Measurements from ENCODE around the gene KCNMA1. TPM values are rescaled to one million over a fixed set of nuclear protein-coding genes. Genes with fewer than 3 reads are reported as not detected.

The KCNMA1 gene
- total RNA-seq, 1 experiment from 2014 or later = 0.49 TPM

DNA sequence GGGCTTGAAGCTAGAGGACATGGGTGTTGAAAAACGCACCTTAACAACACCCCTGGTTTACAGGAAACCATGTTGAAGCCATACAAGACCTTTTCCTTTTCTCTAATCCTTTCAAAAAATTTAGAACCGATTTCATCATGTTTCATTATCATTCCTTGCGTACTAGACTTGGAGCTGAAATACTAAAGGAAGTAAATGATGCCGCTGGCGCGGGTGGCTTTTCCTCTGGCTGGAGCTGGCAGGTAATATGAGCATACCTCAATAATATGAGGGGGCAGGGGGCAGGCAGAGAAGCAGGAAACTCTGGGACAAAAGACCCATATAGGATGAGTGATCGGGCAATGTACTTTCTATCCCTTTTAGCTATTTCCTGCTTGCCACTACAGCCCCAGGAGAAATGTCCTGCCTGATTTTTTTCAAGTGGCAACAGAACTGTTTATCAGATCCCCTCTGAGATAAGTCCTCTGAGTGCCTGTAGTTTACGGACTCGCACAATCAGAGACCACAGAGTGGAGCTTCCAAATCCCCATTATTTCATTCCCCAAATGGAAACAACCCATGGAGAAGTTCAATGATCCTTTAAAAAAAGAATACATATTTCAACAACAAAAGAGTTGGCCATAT, 450.1 kb downstream of the KCNMA1 start:
- Histone ChIP-seq H3K27me3 (ENCODE audit: insufficient read depth, low read length) (peaks cover 54% of the 10 kb centered on the region), H3K4me1 (ENCODE audit: control insufficient read depth in 1 of 2, insufficient read depth in 2 of 2, low read length in 2 of 2) (no peaks in the 10 kb centered on the region), H3K4me3 (replicated peaks in 1 of 2; ENCODE audit: low read depth in 1 of 2, low read length in 2 of 2) (no peak overlapping the region), H3K36me3 (ENCODE audit: control insufficient read depth in 1 of 2, insufficient read depth in 2 of 2, low read length in 2 of 2) (no peaks in the 10 kb centered on the region), H3K9me3 (ENCODE audit: control insufficient read depth in 1 of 2, insufficient read depth in 1 of 2, low read depth in 1 of 2, low read length in 2 of 2) (no peaks in the 10 kb centered on the region), H3K27ac (ENCODE audit: low read depth, low read length) (no peak overlapping the region), H3K9me2 (ENCODE audit: insufficient read depth) (no peaks in the 10 kb centered on the region), H2AFZ (ENCODE audit: low read depth, low read length, poor library complexity, severe bottlenecking) (no peak overlapping the region), H3K9ac (ENCODE audit: low read length) (no peak overlapping the region), H3K4me2 (ENCODE audit: low read length) (no peak overlapping the region), H4K20me1 (ENCODE audit: insufficient read depth) (no peaks in the 10 kb centered on the region), H3K79me2 (ENCODE audit: insufficient read depth, low read length) (no peaks in the 10 kb centered on the region)
- POLR2A ChIA-PET = no interaction called here
- RAD21 ChIA-PET (ENCODE audit: low non-redundant PET in 1 of 2, low total read pairs in 2 of 2, uncharacterized antibody in 2 of 2, unreplicated experiment in 2 of 2) = no interaction called here
- CTCF ChIA-PET = interaction anchor here (1.2 to 1.4 kb wide), 2 partner anchors 13 to 29 kb away, joined by 3 read pairs; no protein-coding TSS in a partner anchor
- TF ChIP-seq, protein P1, sequence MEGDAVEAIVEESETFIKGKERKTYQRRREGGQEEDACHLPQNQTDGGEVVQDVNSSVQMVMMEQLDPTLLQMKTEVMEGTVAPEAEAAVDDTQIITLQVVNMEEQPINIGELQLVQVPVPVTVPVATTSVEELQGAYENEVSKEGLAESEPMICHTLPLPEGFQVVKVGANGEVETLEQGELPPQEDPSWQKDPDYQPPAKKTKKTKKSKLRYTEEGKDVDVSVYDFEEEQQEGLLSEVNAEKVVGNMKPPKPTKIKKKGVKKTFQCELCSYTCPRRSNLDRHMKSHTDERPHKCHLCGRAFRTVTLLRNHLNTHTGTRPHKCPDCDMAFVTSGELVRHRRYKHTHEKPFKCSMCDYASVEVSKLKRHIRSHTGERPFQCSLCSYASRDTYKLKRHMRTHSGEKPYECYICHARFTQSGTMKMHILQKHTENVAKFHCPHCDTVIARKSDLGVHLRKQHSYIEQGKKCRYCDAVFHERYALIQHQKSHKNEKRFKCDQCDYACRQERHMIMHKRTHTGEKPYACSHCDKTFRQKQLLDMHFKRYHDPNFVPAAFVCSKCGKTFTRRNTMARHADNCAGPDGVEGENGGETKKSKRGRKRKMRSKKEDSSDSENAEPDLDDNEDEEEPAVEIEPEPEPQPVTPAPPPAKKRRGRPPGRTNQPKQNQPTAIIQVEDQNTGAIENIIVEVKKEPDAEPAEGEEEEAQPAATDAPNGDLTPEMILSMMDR (IDR thresholded peaks at IDR 0.05 in 2 of 3, conservative IDR thresholded peaks at IDR 0.05 in 1 of 3; ENCODE audit: borderline replicate concordance in 1 of 3, insufficient read depth in 1 of 3, low read depth in 2 of 3, low read length in 2 of 3) = no peak
- TF ChIP-seq YY1 (IDR thresholded peaks at IDR 0.05; ENCODE audit: extremely low read depth, insufficient replicate concordance, low read depth, low read length) = no peak
- no peak for TF ChIP-seq ZFX (IDR thresholded peaks at IDR 0.05)
- TF ChIP-seq ELF1 (IDR thresholded peaks at IDR 0.05; ENCODE audit: borderline replicate concordance, low read depth) = no peak
- no peak for TF ChIP-seq CBX3 (IDR thresholded peaks at IDR 0.05; ENCODE audit: low read depth)
- no peak for TF ChIP-seq FOSL1 (IDR thresholded peaks at IDR 0.05; ENCODE audit: low read depth)
- TF ChIP-seq, protein P2, sequence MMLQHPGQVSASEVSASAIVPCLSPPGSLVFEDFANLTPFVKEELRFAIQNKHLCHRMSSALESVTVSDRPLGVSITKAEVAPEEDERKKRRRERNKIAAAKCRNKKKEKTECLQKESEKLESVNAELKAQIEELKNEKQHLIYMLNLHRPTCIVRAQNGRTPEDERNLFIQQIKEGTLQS (IDR thresholded peaks at IDR 0.05) = no peak
- BruUV-seq (replicated peaks) = no TSS peak
- ATAC-seq = no peak
- DNase-seq (ENCODE audit: low read depth, low spot score) = no peak
- intact Hi-C loops (cut with micrococcal nuclease) = no loop called here

DNA sequence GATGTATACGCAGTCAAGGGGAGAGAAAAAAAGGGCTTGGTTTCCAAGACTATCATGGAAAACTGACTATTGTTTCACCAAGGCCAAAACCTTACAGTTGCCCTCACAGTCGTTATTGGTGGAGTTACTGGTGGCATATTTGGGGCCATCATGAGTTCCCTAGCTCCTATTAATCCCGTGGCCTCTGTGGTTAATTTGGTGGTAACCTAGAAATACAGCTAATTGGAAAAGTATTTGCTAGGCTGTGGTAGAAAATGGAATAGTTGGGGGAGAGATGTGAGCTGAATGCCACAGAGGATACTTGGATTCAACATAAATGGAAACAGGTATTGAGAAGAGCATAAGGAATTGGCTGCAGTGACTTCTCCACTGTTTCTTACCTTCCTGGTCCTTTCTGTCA, 450.7 kb downstream of the KCNMA1 start:
- DNase-seq (ENCODE audit: low read depth, low spot score) = no peak
- intact Hi-C loops (cut with micrococcal nuclease) = no loop called here
- Histone ChIP-seq H3K27me3 (ENCODE audit: insufficient read depth, low read length) (peaks cover 48% of the 10 kb centered on the region), H3K36me3 (ENCODE audit: control insufficient read depth in 1 of 2, insufficient read depth in 2 of 2, low read length in 2 of 2) (no peaks in the 10 kb centered on the region), H3K4me3 (replicated peaks in 1 of 2; ENCODE audit: low read depth in 1 of 2, low read length in 2 of 2) (no peak overlapping the region), H2AFZ (ENCODE audit: low read depth, low read length, poor library complexity, severe bottlenecking) (no peak overlapping the region), H3K27ac (ENCODE audit: low read depth, low read length) (no peak overlapping the region), H3K4me1 (ENCODE audit: control insufficient read depth in 1 of 2, insufficient read depth in 2 of 2, low read length in 2 of 2) (no peaks in the 10 kb centered on the region), H4K20me1 (ENCODE audit: insufficient read depth) (no peaks in the 10 kb centered on the region), H3K9me2 (ENCODE audit: insufficient read depth) (no peaks in the 10 kb centered on the region), H3K79me2 (ENCODE audit: insufficient read depth, low read length) (no peaks in the 10 kb centered on the region), H3K9ac (ENCODE audit: low read length) (no peak overlapping the region), H3K9me3 (ENCODE audit: control insufficient read depth in 1 of 2, insufficient read depth in 1 of 2, low read depth in 1 of 2, low read length in 2 of 2) (no peaks in the 10 kb centered on the region), H3K4me2 (ENCODE audit: low read length) (no peak overlapping the region)
- no TSS peak for BruUV-seq (replicated peaks)
- TF ChIP-seq ZNF274 (IDR thresholded peaks at IDR 0.05; ENCODE audit: low read depth, low read length) = no peak
- no peak for TF ChIP-seq EZH2 (IDR thresholded peaks at IDR 0.05)
- TF ChIP-seq JUND (IDR thresholded peaks at IDR 0.05) = no peak
- TF ChIP-seq SP1 (IDR thresholded peaks at IDR 0.05; ENCODE audit: low read depth) = no peak
- TF ChIP-seq, protein P3, sequence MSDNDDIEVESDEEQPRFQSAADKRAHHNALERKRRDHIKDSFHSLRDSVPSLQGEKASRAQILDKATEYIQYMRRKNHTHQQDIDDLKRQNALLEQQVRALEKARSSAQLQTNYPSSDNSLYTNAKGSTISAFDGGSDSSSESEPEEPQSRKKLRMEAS (IDR thresholded peaks at IDR 0.05) = no peak
- no peak for TF ChIP-seq YY1 (IDR thresholded peaks at IDR 0.05; ENCODE audit: extremely low read depth, insufficient replicate concordance, low read depth, low read length)
- TF ChIP-seq CBX3 (IDR thresholded peaks at IDR 0.05; ENCODE audit: low read depth) = no peak
- TF ChIP-seq FOSL1 (IDR thresholded peaks at IDR 0.05; ENCODE audit: low read depth) = no peak
- TF ChIP-seq, protein P1 (IDR thresholded peaks at IDR 0.05 in 2 of 3, conservative IDR thresholded peaks at IDR 0.05 in 1 of 3; ENCODE audit: borderline replicate concordance in 1 of 3, insufficient read depth in 1 of 3, low read depth in 2 of 3, low read length in 2 of 3) = no peak
- TF ChIP-seq ELF1 (IDR thresholded peaks at IDR 0.05; ENCODE audit: borderline replicate concordance, low read depth) = no peak
- TF ChIP-seq CEBPB (IDR thresholded peaks at IDR 0.05; ENCODE audit: low read depth) = no peak
- TF ChIP-seq ZFX (IDR thresholded peaks at IDR 0.05) = no peak
- TF ChIP-seq SRF (IDR thresholded peaks at IDR 0.05; ENCODE audit: low read depth) = no peak
- no peak for ATAC-seq
- ChIA-PET POLR2A (no interaction called here), RAD21 (ENCODE audit: low non-redundant PET in 1 of 2, low total read pairs in 2 of 2, uncharacterized antibody in 2 of 2, unreplicated experiment in 2 of 2) (no interaction called here), CTCF (interaction anchor here (1.2 to 1.4 kb wide), 2 partner anchors 13 to 29 kb away, joined by 3 read pairs; no protein-coding TSS in a partner anchor)

Data from HCT116 (cell line).